NT2/D1 (cell line): ENCODE data around the gene TNS3.

Experiments used
- DNase-seq: peaks from one replicate; pipeline ENCODE4 v3.0.0-alpha.2; 2011; ENCODE audit warnings: low read depth, low spot score
- H3K27me3 ChIP-seq: 2 replicates; pipeline ENCODE4 v1.6.0; 2011; ENCODE audit warnings: mild to moderate bottlenecking; ENCODE audit not compliant: insufficient read length, insufficient read depth
- H3K36me3 ChIP-seq: 2 replicates; pipeline ENCODE4 v1.6.1; 2011; ENCODE audit warnings: mild to moderate bottlenecking, low read length, mixed read lengths; ENCODE audit not compliant: insufficient read depth, insufficient read length
- H3K4me1 ChIP-seq: 2 replicates; pipeline ENCODE4 v1.5.1; 2011; ENCODE audit not compliant: insufficient read depth, insufficient read length
- H3K4me3 ChIP-seq: 2 replicates; pipeline ENCODE4 v1.5.1; 2011; ENCODE audit warnings: low read depth; ENCODE audit not compliant: insufficient read length
- H3K9ac ChIP-seq: 2 replicates; pipeline ENCODE4 v1.6.0; 2011; ENCODE audit warnings: low read depth; ENCODE audit not compliant: insufficient read length
- H3K9me3 ChIP-seq: 2 replicates; pipeline ENCODE4 v1.5.1; 2011; ENCODE audit warnings: mild to moderate bottlenecking, low read length; ENCODE audit not compliant: insufficient read depth
- SUZ12 ChIP-seq: IDR thresholded peaks from 2 replicates; pipeline ENCODE4 v1.6.1; 2011; ENCODE audit not compliant: insufficient read length, insufficient read depth; ENCODE audit errors: extremely low read depth
- YY1 ChIP-seq: IDR thresholded peaks from 2 replicates; pipeline ENCODE4 v1.6.1; 2011; ENCODE audit not compliant: insufficient read length, insufficient read depth
- ZNF274 ChIP-seq: IDR thresholded peaks from 2 replicates; pipeline ENCODE4 v1.6.1; 2011; ENCODE audit warnings: mild to moderate bottlenecking, low read depth, low read length

TNS3 gene

GRCh38 chr7:47488201-47488968 lies 93.5 kb downstream of the TNS3 start:
- Histone ChIP-seq H3K4me3 (no peak overlapping the region), H3K27me3 (peaks cover 16% of the 10 kb centered on the region), H3K36me3 (peaks cover 50% of the 10 kb centered on the region), H3K9me3 (peaks cover 21% of the 10 kb centered on the region; the same call in 1 of the 2 replicates), H3K9ac (no peak overlapping the region), H3K4me1 (peaks cover 19% of the 10 kb centered on the region)
- DNase-seq: no peak
- no peak for TF ChIP-seq ZNF274
- TF ChIP-seq YY1: no peak
- no peak for TF ChIP-seq SUZ12

- peaks cover 30% of the 10 kb centered on the region for H3K27me3 ChIP-seq
- peaks cover 21% of the 10 kb centered on the region; the same call in 1 of the 2 replicates for H3K9me3 ChIP-seq
- H3K36me3 ChIP-seq: peaks cover 33% of the 10 kb centered on the region
- TF ChIP-seq ZNF274 (no peak), SUZ12 (no peak), YY1 (no peak)
- no peak for DNase-seq
- no peak overlapping the region for H3K9ac ChIP-seq
- peaks cover 18% of the 10 kb centered on the region for H3K4me1 ChIP-seq
- no peak overlapping the region for H3K4me3 ChIP-seq
Measured at GRCh38 chr7:47485640-47486435, 96.1 kb downstream of the TNS3 start.

- no peak overlapping the region for H3K9ac ChIP-seq
- H3K4me3 ChIP-seq: no peak overlapping the region
- DNase-seq: no peak
- no peak for TF ChIP-seq YY1
- H3K27me3 ChIP-seq: peaks cover 30% of the 10 kb centered on the region
- peaks cover 26% of the 10 kb centered on the region for H3K36me3 ChIP-seq
- peaks cover 21% of the 10 kb centered on the region; the same call in 1 of the 2 replicates for H3K9me3 ChIP-seq
- H3K4me1 ChIP-seq: peaks cover 16% of the 10 kb centered on the region
Measured at GRCh38 chr7:47484923-47485639, 96.8 kb downstream of the TNS3 start.

GRCh38 chr7:47484457-47484856 lies 97.5 kb downstream of the TNS3 start:
- Histone ChIP-seq H3K36me3 (peaks cover 30% of the 10 kb centered on the region), H3K4me1 (peaks cover 18% of the 10 kb centered on the region), H3K4me3 (no peak overlapping the region), H3K9ac (no peak overlapping the region), H3K9me3 (peaks cover 21% of the 10 kb centered on the region; the same call in 1 of the 2 replicates), H3K27me3 (peaks cover 30% of the 10 kb centered on the region)
- no peak for DNase-seq
- no peak for TF ChIP-seq SUZ12

- TF ChIP-seq ZNF274 (no peak), SUZ12 (no peak)
- Histone ChIP-seq H3K36me3 (peaks cover 33% of the 10 kb centered on the region), H3K4me1 (peaks cover 23% of the 10 kb centered on the region), H3K9ac (no peak overlapping the region), H3K27me3 (peaks cover 32% of the 10 kb centered on the region), H3K9me3 (peaks cover 21% of the 10 kb centered on the region; the same call in 1 of the 2 replicates), H3K4me3 (no peak overlapping the region)
- no peak for DNase-seq
Measured at GRCh38 chr7:47483604-47484273, 98.2 kb downstream of the TNS3 start.

GRCh38 chr7:47482013-47482875 lies 99.7 kb downstream of the TNS3 start:
- no peak for TF ChIP-seq YY1
- TF ChIP-seq SUZ12: no peak
- TF ChIP-seq ZNF274: no peak
- Histone ChIP-seq H3K9me3 (peaks cover 21% of the 10 kb centered on the region; the same call in 1 of the 2 replicates), H3K4me3 (no peak overlapping the region), H3K9ac (no peak overlapping the region), H3K36me3 (peaks cover 37% of the 10 kb centered on the region), H3K27me3 (peaks cover 44% of the 10 kb centered on the region), H3K4me1 (peaks cover 27% of the 10 kb centered on the region)
- DNase-seq: no peak
